OCI-LY7 (cell line): ENCODE data around the gene SH3BGRL3.

ENCODE experiments used
- CTCF ChIP-seq: fragments of 200-600 bp; sonication (generic); conservative IDR thresholded peaks from 2 replicates; pipeline ENCODE4 v1.5.1; 2014; ENCODE audit warnings: mild to moderate bottlenecking, antibody characterized with exemption, low read length, moderate library complexity, mixed read lengths
- EZH2phosphoT487 ChIP-seq: fragments of 200-600 bp; sonication (generic); IDR thresholded peaks from 2 replicates; pipeline ENCODE4 v1.6.1; 2018; ENCODE audit warnings: low read depth, borderline replicate concordance, mild to moderate bottlenecking, mixed run types, antibody characterized with exemption, low read length, moderate library complexity, mixed read lengths

- TF ChIP-seq EZH2phosphoT487 (no peak), CTCF (peak; percentile 90)
Measured at GRCh38 chr1:26275580-26276431, 4.1 kb upstream of the SH3BGRL3 start.
